ENCODE results near the gene DMBT1.
"Not testable (repeated sequence)": the region's sequence is repeated elsewhere in the genome, so short reads cannot be mapped to it uniquely, and the experiment has no call there.

Gene DMBT1

DNA sequence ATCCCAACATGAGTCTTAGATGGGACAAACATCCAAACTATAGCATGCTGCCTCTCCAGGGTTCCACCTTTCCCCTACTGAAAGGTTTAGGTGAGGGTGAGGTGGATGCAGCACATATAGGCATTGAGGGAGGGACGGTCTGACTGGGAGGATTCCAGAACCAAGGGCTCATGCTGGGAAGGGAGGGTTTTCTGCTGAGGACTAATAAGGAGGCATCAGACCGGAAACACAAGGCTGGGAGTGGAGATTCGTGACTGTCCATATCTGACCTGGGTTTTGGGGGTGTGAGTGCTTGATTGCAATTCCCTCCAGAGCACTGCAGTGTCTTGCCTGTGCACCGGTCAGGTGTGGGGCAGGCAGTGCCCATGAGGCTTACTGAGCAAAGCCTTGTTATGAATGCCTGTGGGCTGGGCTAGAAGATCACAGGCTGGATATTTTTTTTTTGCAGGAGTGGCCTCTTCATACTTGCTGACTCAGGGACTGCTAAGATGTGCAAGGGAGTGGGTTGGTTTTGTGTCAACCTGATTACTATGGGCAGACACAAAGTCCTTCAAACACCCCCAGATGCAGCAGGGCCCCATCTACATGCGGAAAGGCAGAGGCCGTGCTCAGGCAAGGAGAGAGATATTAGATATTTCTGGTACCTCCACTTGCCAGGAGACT lies 26.7 kb downstream of the DMBT1 start:
- no peak for DNase-seq

DNA sequence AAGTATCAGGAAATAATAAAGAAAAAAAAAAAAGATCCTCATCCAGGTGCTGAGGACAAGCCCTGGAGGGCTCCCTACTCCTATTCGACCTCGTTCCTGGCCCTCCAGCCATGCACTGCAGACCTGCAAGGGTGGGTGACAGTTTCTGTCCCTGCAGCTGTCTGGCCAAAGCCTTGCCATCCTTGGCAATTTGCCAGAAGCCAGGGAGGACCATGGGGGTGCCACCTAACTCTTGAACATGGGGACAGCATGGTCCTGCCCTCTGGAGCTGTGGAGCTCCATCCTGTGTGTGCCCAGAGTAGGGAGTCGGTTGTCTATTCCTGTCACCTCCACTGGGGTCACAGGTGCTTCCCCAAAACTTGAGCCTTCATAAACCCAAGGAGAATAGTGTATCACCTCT lies 27.8 kb downstream of the DMBT1 start:
- no peak for DNase-seq

DNA sequence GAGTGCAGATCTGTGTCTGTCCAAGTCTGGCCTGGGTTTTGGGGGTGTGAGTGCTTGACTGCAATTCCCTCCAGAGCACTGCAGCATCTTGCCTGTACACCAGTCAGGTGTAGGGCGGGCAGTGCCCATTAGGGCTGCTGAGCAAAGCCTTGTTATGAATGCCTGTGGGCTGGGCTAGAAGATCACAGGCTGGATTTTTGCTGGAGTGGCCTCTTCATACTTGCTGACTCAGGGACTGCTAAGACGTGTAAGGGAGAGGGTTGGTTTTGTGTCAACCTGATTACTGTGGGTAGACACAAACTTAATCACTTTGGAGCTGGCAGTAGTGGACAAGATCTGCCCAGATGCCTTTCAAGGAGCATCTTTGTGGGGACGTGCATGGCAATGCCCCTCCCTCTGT lies 29.6 kb downstream of the DMBT1 start:
- DNase-seq = no peak

DNA sequence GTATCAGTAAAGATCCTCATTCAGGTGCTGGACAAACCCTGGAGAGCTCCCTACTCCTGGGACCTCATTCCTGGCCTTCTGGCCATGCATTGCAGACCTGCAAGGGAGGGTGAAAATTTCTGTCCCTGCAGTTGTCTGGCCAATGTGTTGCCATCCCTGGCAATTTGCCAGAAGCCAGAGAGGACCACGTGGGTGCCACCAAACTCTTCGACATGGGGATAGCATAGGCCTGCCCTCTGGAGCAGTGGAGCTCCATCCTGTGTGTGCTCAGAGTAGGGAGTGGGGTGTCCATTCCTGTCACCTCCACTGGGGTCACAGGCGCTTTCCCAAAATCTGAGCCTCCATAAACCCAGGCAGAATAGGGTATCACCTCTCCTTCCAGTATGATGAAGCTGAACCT lies 31.2 kb downstream of the DMBT1 start:
- no peak for DNase-seq

DNA sequence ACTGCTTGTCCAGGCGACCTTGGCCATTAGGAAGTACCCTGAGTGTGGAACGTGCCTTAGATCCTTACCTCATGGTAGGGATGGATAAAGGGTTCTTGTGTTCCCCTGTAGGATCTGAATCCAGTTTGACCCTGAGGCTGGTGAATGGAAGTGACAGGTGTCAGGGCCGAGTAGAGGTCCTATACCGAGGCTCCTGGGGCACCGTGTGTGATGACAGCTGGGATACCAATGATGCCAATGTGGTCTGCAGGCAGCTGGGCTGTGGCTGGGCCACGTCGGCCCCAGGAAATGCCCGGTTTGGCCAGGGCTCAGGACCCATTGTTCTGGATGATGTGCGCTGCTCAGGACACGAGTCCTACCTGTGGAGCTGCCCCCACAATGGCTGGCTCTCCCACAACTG lies 31.6 kb downstream of the DMBT1 start:
- no peak for DNase-seq

DNA sequence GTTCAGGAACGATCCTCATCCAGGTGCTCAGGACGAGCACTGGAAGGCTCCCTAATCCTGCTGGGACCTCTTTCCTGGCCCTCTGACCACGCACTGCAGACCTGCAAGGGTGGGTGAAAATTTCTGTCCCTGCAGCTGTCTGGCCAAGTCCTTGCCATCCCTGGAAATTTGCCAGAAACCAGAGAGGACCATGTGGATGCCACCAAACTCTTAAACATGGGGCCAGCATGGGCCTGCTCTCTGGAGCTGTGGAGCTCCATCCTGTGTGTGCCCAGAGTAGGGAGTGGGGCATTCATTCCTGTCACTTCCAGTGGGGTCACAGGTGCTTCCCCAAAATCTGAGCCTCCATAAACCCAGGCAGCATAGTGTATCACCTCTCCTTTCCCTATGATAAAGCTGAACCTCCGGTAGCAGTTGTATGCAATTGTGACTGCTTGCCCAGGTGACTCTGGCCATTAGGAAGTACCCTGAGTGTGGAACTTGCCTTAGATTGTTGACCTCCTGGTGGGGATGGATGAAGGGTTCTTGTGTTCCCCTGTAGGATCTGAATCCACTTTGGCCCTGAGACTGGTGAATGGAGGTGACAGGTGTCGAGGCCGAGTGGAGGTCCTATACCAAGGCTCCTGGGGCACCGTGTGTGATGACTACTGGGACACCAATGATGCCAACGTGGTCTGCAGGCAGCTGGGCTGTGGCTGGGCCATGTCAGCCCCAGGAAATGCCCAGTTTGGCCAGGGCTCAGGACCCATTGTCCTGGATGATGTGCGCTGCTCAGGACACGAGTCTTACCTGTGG lies 57.1 kb downstream of the DMBT1 start:
- no peak for DNase-seq

DNA sequence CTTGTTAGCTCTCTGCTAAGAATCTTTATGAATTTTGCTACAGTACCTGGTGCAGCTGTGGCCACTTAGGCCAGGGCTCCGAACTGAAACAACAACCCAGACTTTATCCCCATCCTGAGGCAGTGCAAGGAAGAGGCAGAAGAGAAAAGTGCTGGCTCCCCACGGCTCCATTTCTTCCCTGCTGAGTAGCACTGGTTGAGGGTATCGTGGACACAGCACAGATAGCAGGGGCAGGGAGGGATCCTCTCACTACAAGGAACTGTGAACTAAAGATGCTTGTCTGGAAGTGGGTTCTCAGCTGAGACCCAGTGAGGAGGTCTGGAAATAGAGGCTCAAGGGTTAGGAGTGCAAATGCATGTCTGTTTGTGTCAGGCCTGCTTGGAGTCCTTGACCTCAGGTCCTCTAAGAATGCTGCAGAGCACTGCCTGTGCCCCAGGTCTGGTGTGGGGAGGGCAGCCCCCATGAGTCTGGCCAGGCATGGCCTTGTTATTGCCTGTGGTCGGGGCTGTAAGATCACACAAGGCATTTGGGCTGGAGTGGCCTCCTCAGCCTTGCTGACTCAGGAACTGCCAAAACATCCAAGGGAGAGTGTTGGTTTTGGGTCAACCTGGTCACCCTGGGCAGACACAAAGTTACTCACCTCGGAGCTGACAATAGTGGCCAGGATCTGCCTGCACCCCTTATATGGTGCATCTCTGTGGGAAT lies 58.1 kb downstream of the DMBT1 start:
- DNase-seq = no peak

DNA sequence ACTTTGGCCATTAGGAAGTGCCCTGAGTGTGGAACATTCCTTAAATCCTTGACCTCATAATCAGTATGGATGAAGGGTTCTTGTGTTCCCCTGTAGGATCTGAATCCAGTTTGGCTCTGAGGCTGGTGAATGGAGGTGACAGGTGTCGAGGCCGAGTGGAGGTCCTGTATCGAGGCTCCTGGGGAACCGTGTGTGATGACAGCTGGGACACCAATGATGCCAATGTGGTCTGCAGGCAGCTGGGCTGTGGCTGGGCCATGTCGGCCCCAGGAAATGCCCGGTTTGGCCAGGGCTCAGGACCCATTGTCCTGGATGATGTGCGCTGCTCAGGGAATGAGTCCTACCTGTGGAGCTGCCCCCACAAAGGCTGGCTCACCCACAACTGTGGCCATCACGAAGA lies 60.4 kb downstream of the DMBT1 start:
- not testable (repeated sequence) for DNase-seq

DNA sequence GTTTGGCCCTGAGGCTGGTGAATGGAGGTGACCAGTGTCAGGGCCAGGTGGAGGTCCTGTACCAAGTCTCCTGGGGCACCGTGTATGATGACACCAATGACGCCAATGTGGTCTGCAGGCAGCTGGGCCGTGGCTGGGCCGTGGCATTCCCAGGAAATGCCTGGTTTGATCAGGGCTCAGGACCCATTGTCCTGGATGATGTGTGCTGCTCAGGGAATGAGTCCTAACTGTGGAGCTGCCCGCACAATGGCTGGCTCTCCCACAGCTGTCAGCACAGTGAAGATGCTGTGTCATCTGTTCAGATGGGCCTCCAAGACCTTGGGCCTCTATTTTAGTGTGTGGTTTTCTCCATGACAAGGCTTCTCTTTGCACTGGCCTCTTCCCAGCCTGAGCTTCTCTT lies 64.0 kb downstream of the DMBT1 start:
- DNase-seq = no peak

DNA sequence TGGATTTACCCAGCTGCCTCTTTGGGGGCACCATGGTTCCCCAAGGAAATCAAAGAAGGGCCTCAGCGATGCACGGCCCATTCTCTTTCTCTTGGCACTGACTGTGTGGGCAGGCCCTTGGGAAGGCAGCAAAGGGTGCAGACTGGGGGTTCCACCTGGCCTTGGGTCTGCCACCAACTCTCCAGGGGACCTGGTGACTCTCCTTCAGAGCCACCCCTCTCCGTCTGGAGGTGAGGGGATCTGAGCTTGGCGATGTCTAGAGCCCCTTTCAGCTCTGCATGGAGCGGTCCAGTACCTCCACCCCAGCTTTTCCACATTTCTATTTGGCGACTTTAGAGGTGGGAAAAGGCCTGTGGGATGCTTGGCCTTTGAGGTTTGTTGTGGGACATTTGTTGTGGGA lies 70.0 kb downstream of the DMBT1 start:
- DNase-seq = no peak

DNA sequence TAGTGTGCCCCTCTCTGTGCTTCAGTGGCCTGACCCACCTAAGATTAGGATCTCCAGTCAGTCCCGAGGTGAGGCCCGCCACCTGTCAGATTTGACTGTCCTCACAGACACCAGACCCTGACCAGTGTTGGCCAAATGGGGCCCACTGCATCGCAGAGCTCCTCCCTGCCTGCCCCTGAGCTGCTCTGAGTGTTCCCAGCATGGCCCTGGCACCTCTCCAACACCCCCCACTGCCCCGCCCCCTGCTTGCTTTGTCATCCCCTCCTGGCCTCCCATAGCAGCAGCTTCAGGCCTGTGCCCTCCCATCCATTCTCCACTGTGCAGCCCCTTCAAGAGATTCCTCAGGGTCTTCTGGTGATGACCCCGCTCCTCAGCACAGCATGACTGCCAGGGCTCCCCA lies 71.5 kb downstream of the DMBT1 start:
- no peak for DNase-seq

DNA sequence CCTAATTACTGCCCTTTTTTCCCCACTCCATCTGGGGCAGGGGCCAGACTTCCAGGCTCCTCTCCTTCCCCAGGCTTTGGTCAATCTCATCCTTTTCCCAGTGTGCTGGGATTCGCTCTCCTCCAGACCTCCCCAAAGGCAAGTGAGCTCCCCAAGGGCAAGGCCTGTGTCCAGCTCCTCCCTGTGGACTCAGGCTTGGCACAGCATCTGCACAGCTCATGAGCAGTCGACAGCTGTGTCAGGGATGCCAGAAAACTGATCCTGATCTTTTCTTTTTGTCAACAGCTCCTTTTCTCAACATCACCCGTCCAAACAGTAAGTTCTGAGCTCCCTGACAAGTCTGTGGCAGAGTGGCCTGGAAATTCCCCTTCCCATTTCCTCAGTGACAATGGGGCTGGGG lies 72.0 kb downstream of the DMBT1 start:
- DNase-seq = no peak

DNA sequence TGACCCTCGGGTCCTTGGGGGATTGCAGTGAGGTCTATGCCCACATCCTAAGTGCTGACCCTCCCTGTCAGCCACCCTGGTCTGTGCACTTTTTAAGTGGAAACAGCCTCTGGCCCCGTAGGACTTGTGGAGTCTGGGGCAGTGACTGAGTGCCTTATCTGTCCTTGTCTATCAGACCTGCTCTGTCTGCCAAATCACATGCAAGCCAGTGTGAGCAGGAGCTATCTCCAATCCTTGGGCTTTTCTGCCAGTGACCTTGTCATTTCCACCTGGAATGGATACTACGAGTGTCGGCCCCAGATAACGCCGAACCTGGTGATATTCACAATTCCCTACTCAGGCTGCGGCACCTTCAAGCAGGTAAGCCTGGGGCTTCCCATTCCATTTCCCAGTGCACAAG lies 76.4 kb downstream of the DMBT1 start:
- DNase-seq = no peak

DNA sequence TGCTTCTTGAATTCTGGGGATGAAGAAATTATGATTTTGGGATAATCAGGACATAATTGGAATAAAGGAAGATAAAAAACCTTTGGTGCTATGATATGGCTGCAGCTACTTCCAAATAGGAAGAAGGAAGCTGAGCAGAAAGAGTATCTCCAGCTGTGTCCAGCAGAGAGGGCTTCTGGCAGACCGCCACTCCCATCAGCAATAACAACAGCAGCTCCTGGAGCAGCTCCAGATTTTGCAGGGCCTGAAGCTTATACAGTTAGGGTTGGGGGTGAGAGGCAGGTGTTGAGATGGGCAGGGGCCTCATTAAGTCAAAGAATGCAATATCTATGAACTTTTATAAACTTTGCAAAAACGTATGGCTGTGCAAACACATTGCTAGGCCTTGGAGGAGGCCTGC lies 76.8 kb downstream of the DMBT1 start:
- DNase-seq = no peak

DNA sequence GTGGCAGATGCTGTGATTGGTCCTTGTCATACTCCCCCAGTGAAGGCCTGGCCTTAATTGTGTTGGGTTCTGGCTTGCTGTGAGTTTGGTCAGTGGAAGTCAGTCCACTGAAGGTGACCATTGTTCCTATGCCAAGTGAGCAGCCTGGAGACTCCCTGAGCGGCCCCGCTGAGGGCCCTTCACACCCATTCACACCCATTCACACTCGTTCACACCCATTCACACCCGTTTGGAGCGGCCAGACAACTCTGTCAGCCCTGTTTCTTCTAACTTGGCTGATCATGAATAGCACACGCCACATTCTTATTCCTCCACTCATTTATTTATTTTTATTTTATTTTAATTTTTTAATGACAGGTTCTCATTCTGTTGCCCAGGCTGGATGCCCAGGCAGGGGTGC lies 77.6 kb downstream of the DMBT1 start:
- DNase-seq = no peak

DNA sequence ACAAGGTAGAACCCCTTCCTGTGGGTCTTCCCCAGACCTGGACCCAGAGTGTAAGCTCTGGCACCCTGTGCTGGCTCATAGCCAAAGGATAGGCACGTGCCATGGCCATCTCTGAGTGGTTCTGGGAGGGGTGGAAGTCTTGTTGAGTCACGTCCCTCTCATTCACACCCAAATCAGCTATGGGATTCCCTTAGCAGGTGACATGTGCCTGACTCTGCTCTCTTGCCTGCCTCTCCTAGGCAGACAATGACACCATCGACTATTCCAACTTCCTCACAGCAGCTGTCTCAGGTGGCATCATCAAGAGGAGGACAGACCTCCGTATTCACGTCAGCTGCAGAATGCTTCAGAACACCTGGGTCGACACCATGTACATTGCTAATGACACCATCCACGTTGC lies 79.2 kb downstream of the DMBT1 start:
- DNase-seq = no peak

DNA sequence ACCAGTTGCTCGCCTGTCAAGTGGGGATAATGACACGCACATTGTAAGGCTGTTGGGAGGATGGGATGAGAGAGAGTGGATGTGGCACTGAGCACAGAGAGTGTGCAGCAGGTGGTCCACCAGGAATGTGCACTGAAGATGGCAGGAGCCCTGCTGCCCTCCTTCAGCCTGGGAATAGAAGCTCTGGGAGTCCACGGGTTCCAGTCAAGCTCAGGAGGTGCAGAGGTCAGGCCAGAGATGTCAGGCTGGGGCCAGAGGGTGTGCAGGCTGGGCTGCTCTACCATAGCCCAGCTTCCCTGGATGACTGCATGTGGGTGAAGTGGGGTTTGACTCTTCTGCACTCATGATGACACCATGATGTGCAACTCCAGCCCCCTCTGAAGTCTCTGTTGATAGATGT lies 80.4 kb downstream of the DMBT1 start:
- no peak for DNase-seq

DNA sequence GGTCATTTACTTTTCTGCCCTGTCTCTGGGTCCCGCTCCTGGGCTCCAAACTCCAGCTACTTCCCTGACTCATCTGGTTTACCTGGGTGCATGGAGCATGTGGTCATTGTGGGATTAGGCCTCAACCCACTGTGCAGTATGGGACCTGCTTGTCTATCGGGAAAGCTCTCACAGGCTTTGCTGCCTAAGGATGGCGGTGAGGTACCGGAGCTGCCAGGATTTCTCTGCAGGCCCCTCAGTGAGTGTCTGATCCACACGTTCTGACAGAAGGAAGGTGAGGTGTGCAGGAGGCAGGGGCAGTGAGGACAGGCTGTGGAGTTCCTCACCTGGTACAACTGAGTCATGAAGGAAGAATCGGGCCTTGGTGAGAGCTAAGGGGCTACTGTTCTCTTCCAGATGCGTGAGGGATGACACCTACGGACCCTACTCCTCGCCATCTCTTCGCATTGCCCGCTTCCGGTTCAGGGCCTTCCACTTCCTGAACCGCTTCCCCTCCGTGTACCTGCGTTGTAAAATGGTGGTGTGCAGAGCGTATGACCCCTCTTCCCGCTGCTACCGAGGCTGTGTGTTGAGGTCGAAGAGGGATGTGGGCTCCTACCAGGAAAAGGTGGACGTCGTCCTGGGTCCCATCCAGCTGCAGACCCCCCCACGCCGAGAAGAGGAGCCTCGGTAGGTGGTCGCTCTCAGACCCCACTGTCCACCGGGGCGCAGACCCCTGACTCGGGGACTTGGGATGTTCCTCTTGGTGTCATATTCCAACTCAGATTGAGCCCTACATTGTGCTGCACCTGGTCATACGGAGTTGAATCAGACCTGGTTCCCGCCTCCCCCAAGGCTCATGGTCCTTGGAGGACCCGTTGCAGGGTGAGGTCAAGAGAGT lies 82.4 kb downstream of the DMBT1 start:
- DNase-seq = no peak

DNA sequence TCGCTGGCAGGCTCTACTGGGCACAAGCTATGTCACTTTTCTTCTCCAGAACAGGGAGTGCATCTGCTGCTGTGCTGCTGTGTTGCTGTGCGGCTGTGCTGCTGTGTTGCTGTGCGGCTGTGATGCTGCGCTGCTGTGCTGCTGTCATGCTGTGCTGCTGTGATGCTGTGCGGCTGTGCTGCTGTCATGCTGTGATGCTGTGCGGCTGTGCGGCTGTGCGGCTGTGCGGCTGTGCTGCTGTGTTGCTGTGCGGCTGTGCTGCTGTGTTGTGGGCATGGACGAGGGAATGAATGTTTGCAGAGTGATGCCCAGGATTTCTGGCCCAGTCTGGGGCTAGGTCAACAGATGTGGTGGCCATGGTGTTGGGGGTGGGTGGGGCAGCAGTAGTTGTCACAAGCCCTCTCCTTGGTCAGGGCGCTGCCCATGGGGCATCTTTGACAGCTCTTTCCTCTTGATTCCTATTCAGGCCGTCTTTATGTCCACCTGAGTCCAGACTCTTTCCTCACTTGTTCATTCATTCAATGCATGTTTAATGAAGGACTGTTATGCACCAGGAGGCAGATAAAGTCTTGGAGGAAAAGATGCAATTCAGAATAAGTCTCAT lies 83.5 kb downstream of the DMBT1 start:
- no peak for DNase-seq

DNA sequence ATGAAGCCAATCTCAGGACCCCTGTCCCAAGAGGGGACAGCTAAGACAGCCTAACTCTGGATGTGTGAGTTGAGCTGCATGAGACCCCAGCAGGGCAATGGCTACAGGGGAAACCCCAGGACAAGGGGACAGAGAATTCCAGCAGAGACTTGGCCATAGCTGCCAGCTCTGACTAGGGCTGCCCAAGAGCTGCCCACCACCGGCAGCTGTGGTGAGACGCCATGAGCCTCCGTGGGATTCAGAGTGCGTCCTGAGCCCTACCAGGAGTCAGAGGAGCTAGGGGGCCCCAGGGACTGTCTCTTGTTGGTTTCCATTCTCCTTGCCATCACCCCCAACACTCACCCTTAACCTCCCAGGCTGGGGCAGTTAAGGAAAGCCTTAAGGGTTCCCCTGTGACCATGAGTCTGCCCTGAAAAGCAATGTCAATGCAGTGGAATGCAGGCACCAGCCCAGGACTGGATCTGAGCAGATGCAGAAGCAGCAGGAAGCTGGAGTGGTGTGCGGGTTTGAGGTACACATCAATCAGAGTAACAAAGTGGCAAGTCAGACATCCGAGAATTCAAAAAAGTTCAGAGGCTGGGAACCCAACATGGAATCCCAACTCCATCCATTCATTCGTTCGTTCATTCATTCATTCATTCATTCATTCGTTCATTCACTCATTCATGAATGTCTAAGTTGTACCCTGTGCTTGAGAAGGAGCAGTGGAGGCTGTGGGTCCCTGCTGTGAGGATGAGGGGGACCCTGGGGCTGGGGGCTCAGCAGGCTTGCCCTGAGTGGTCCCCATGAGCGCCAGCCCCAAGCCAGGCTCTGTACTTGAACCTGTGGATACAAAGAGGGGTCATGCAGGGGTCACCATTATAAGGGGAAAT lies 86.2 kb downstream of the DMBT1 start:
- no peak for DNase-seq

DNA sequence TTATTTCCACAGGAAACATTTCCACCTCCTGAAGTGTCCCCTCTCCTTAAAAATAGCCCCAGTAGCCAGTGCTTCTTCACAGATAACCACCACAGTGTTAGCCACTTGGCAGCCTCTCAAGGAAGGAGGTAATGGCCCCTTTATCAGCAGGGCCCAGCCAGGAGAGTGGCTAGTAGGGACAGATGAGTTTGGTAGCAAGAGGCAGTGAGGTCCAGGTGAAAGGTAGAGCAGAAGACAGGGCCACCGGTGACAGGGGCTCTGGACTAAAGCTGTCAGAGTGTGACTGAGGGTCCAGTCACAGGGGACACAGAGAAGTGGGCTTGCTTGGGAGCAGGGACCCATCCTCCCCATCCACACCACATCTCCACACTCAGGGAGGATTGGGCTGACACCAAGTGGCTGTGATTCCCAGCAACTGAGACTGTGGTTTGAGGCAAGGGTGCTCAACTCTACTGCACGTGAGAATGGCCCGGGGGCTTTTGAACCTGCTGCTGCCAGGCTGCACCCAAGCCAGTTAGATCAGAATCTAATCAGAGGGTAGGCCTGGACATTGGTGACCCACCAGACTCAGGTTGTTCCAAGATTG lies 86.9 kb downstream of the DMBT1 start:
- DNase-seq = no peak
